Endometrial microvascular endothelial cells (primary cell): ENCODE data around the gene BRCA2. TPM values are rescaled to one million over a fixed set of nuclear protein-coding genes. Genes with fewer than 3 reads are reported as not detected.

Experiments used
- in situ Hi-C: cut with HindIII; loops from 2 replicates; pipeline ENCODE4 v1.10.0; 2017; ENCODE audit warnings: low sequenced_read_pairs, low pct_unique_long_range_greater_than_20kb; ENCODE audit errors: inconsistent ontology term
- total RNA-seq: library from RNA; depleted of rRNA; stranded (reverse); fragments of >200 nt; gene quantifications from one replicate; pipeline ENCODE4 v1.2.3, GENCODE V29; 2015; ENCODE audit errors: inconsistent ontology term

Gene BRCA2
- total RNA-seq, 1 donor from 2014 or later, result 12.3 TPM

- in situ Hi-C loops, result no loop called here
These were observed 108.3 kb downstream of the BRCA2 start for GRCh38 chr13:32423592-32423991.

- in situ Hi-C loops, result no loop called here
These were observed 109.8 kb downstream of the BRCA2 start for GRCh38 chr13:32425158-32425557.

GRCh38 chr13:32426191-32426989 lies 111.1 kb downstream of the BRCA2 start:
- in situ Hi-C loops, result no loop called here

DNA sequence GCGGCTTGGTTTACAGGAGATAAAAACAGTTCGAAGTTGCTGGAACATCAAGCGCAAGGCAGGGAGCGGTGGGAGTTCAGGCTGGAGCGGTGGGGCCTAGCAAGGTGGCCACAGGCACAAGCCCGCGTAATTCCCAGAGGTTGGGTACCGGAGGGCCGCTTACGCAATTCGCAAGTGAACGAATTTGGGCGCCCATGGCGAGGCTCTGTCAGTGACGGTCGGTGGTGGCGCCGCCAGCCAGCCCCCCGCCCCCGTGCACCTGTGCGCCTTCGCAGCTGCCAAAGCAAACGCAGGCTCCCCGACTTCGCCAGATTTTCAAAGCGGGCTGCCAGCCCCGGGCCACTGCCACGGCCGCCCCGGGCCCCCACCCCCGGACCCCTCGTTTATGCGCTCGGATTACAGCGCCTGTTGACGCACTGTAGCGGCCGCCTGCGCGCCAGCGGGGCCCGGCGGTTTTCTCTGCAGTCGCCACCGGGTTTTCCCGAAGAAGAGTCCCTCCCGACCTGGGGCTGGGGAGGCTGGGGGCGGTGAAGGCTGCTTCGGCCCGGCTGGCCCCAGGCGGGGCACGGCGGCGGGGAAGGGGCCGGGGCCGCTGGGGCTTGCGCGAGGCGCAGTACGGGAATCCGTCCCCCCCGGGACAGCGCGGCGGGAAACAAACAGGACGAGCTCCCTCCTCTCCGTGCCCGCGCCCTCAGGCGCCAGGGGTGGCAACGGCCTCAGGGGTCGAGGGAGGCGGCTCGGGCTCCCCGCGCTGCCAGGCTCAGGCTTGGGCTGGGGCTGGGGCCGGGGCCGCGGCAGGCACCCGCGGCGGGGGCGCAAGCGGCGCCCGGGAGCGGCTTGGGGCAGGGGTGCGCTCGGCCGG lies 111.9 kb downstream of the BRCA2 start:
- in situ Hi-C loops, result no loop called here

GRCh38 chr13:32427852-32428580 lies 112.7 kb downstream of the BRCA2 start, which contains the start of gene N4BP2L1:
N4BP2L1 (minus strand) TSS chr13:32428130; CDS start chr13:32428082, 48 bp downstream.
- in situ Hi-C loops, result no loop called here

- in situ Hi-C loops, result no loop called here
These were observed 113.5 kb downstream of the BRCA2 start for GRCh38 chr13:32428581-32429432.

GRCh38 chr13:32429433-32429909 lies 114.2 kb downstream of the BRCA2 start:
- in situ Hi-C loops, result no loop called here

DNA sequence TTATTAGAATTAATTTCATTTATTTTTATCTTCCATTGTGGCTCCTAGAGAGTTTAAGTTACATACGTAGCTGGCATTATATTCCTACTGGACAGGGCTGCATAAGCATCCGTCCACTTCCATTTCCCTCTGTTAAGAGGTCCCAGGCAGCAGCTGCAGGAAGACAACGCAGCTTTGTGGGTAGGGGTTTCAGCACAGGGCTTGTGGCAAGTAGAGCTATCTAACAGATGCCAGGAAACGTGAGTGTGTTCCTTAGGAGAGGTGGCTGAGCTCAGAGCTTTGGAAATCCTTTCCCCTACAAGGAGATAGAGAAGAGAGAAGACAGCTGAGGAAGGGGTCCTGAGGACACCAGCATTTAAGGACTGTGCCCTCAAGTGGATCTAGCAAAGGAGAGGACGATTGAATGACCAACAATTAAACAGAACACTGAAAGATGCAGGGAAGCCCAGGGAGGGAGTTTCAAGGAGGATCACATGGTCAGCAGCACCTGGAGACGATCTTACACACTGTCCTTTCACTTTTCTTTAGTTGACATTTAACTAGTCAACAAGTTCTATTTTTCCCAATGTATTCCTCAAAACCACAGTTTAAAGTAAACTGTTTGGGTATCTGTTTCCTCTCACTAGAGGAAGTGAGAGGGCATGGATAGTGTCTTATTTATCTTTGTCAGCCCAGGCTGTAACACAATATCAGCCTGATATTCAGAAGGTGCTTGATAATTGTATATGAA lies 114.9 kb downstream of the BRCA2 start:
- in situ Hi-C loops, result no loop called here

DNA sequence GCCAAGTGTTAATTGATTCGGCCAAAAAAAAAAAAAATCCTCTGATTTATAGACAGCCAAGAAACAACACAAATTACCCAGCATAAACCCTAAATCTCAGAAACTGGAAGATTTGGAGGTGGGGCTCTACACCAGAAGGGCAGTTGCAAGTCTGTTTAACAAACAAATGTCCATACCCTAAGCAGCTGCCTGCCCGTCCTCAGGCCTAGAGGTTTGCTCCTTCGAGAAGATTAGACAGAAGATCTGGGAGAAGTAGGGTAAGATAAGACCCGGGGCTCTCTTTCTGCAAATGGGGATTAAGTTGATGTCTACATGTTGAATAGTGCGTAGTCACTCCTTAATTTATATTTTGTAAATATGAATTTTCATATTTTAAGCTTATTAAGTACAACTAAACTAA lies 116.1 kb downstream of the BRCA2 start:
- in situ Hi-C loops, result no loop called here

DNA sequence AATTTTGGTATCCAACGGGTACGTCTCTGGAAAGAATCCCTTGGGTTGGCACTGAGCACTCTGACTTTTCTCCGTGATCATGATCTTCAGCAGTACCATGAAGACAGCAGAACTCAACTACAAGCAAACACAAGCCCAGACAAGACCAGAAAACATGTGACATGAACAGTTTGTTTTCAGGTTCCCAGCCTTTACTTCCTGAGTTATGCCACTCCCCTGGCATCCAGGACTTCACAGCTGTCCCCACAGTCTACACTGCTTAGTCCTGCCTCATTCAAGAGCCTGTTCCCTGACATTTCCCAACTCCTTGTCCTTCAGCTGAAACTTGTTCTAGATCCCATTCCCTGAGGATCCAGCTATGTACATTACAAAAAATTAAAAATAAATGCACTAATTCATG lies 117.5 kb downstream of the BRCA2 start:
- in situ Hi-C loops, result no loop called here

GRCh38 chr13:32438871-32439270 lies 123.6 kb downstream of the BRCA2 start:
- in situ Hi-C loops, result no loop called here

DNA sequence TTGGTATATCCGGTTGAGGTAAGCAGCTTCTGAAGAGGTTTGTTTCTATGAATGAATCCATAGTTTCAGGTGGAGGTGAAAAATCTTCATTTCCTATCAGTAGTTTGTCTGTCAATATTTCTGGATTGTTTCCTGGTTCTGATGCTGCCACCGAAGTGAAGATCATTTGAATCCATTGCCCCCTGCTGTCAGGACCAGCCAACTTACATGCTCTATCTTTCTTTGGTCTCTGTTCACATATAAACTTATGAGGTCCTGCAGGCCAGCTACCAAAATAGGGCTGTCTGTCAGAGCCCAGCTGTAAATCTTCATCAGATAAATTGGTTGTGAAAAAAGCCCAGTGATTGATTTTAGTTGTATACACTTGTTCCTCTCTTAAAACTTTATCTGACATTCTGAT lies 127.8 kb downstream of the BRCA2 start:
- in situ Hi-C loops, result no loop called here

DNA sequence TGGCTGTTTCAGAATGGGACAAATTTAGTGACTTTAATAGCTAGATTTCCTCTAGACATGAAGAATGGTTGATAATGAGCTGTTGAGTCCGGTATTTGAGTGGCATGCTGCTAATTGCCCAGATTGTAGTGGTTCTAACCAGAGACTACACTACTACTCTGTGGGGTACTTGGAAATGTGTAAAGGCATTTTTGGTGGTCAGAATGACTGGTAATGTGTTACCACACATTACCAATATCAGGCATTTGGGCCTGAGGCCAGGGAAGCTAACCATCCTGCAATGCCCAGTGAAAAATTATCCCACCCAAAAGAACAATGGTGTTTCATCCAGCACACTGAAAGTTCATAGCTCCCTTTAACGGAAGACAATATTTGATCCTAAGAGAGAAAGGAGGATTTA lies 130.2 kb downstream of the BRCA2 start:
- in situ Hi-C loops, result no loop called here

- in situ Hi-C loops, result no loop called here
These were observed 130.9 kb downstream of the BRCA2 start for GRCh38 chr13:32446220-32446619.

DNA sequence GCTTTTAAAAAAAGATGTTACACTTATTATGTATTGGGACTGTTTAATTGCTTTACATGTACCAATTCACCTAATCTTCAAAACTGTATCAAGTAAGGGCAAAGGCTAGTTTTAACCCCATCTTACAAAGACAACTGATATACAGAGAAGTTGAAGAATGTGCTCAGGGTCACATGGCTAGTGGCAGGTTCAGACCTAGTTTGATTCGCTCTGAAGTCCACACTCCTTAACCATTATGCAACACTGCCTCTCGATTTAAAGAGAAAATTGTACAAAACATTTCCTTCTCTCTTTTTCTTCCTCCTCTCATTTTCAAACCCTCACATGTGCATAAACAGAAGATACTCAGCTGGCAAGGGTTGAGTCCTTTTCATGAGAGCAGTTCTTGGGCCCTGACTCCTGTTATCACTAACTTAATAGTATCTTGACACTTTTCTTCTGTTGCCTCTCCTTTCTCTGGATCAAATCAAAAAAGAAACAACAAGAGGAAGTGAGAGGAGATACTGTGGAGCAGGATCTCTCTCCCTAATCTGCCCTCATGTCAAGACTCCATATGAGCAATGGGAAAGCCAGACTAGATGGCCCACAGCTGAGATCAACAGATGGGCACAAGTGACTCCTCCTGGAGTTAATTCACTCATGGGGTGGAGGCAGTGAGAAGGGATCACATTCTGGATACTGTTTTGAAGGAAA lies 131.6 kb downstream of the BRCA2 start:
- in situ Hi-C loops, result no loop called here

DNA sequence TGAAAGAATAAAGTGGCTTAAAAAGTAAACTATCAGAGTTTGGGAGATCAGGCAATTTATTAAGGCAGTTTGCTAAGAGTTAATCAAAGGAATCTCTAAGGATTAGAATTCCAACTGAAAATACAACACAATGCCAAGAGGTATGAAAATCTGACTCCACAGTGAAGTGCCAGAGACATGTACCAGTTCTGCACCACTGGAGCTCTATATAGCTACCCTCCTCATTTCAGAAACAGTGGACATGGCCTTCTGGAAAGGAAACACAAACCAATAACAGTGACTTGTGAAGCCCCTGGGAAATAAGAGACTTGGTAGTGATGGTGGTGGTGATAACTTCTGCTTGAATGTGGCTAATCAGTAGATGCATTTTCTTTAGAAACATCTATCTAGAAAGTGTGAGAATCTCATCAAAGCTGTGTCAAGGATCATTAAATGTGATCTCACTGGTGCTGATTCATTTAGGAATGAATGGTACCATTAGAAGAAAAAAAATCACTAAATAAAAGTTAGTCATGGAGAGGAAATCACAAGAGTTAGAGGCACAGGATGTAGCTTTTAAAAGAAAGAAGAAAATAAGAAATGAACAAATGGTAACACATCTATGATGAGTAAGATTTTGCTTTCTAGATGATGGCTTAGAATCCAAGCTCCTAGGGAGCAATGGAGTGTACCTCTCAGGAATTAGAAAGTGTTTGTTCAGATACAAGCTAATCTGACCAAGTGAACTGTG lies 132.8 kb downstream of the BRCA2 start:
- in situ Hi-C loops, result no loop called here

DNA sequence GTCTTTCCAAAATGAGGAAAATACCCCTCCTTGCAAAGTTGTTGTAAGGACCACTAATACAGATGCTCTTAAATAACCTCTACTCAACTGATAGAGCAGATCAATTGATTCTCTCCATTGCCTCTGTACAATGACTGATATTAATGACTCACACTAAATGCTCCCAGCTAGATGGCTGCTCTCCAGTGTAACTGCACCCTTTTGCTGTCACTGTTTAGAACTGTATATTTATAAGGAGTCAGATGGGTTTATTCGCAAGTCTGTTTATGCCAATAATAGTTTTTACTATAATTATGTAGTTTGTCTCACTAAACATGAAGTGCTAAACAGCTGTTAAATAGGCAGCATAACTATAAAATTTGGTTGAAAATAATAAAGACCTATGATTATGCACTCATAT lies 133.7 kb downstream of the BRCA2 start:
- in situ Hi-C loops, result no loop called here
